BE2C (cell line): ENCODE data around the gene CYP2R1.
A peak's percentile ranks its signal among the peaks of the same experiment; 100 is the strongest.

Experiments used
- DNase-seq: peaks from one replicate; pipeline ENCODE4 v3.0.0-alpha.2; 2020
- H3K27me3 ChIP-seq: fragments of 250-450 bp; sonication (Bioruptor Pico); 2 replicates; pipeline ENCODE4 v1.5.1; 2020; ENCODE audit warnings: mild to moderate bottlenecking
- H3K36me3 ChIP-seq: fragments of 250-450 bp; sonication (Bioruptor Pico); 2 replicates; pipeline ENCODE4 v1.5.1; 2020; ENCODE audit warnings: mild to moderate bottlenecking
- H3K4me1 ChIP-seq: fragments of 250-450 bp; sonication (Bioruptor Pico); 2 replicates; pipeline ENCODE4 v1.5.1; 2020
- H3K4me3 ChIP-seq: 2 replicates; pipeline ENCODE4 v1.5.1; 2011; ENCODE audit warnings: low read depth, low read length
- H3K9me3 ChIP-seq: fragments of 250-450 bp; sonication (Bioruptor Pico); 2 replicates; pipeline ENCODE4 v1.5.1; 2020
- TF ChIP-seq, protein P1 (sequence below): IDR thresholded peaks from 2 replicates; pipeline ENCODE4 v1.5.1; 2012; ENCODE audit warnings: mild to moderate bottlenecking, low read depth, low read length

The CYP2R1 gene

GRCh38 chr11:14927146-14927545 lies 35.1 kb upstream of the CYP2R1 start:
- Histone ChIP-seq H3K27me3 (no peaks in the 10 kb centered on the region), H3K4me1 (no peaks in the 10 kb centered on the region), H3K4me3 (no peak overlapping the region), H3K9me3 (no peaks in the 10 kb centered on the region), H3K36me3 (no peaks in the 10 kb centered on the region)
- TF ChIP-seq, protein P1, sequence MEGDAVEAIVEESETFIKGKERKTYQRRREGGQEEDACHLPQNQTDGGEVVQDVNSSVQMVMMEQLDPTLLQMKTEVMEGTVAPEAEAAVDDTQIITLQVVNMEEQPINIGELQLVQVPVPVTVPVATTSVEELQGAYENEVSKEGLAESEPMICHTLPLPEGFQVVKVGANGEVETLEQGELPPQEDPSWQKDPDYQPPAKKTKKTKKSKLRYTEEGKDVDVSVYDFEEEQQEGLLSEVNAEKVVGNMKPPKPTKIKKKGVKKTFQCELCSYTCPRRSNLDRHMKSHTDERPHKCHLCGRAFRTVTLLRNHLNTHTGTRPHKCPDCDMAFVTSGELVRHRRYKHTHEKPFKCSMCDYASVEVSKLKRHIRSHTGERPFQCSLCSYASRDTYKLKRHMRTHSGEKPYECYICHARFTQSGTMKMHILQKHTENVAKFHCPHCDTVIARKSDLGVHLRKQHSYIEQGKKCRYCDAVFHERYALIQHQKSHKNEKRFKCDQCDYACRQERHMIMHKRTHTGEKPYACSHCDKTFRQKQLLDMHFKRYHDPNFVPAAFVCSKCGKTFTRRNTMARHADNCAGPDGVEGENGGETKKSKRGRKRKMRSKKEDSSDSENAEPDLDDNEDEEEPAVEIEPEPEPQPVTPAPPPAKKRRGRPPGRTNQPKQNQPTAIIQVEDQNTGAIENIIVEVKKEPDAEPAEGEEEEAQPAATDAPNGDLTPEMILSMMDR = no peak
- DNase-seq = no peak

DNA sequence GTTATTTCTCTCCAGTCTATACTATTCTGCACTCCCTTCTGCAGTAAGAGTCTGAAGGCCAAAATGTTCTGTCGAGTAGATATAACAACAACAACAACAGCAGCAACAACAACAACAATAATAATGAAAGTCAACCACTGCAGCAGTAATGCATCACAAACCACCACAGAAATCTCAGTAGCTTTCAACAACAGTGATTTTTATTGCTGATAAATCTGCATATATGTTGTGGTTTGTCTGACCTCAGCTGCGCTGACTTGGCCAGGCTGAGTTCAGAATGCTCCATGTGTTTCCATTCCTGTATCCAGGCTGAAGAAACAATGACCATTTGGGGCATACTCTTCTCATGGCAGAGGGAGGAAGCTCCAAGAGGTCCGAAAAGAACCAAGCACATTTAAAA lies 32.3 kb upstream of the CYP2R1 start:
- H3K36me3 ChIP-seq = no peaks in the 10 kb centered on the region
- H3K4me3 ChIP-seq = no peak overlapping the region
- TF ChIP-seq, protein P1 = no peak
- H3K9me3 ChIP-seq = no peaks in the 10 kb centered on the region
- H3K27me3 ChIP-seq = no peaks in the 10 kb centered on the region
- no peak for DNase-seq
- H3K4me1 ChIP-seq = no peaks in the 10 kb centered on the region

DNA sequence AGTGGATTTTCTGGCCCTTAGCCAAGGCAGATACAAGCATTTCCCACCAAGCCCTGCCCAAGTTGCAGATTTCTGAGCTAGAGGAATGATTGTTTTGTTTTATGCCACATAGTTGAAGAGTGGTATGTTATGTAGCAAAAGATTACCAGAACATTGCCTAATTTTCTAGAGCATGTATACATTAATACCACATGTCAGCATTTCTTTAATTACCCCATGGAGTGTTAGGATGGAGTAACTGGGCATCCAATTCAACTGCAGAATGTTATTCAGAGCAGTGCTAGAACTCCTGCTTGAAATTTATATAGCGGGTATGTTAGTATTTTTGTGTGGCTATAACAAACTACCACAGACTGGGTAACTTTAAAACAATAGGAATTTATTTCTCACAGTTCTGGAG lies 24.4 kb upstream of the CYP2R1 start:
- no peaks in the 10 kb centered on the region for H3K27me3 ChIP-seq
- no peak overlapping the region for H3K4me3 ChIP-seq
- no peaks in the 10 kb centered on the region for H3K4me1 ChIP-seq
- no peak for DNase-seq
- no peaks in the 10 kb centered on the region for H3K9me3 ChIP-seq
- TF ChIP-seq, protein P1 = no peak
- no peaks in the 10 kb centered on the region for H3K36me3 ChIP-seq

GRCh38 chr11:14914536-14914935 lies 22.5 kb upstream of the CYP2R1 start:
- Histone ChIP-seq H3K36me3 (no peaks in the 10 kb centered on the region), H3K4me3 (no peak overlapping the region), H3K27me3 (no peaks in the 10 kb centered on the region), H3K4me1 (no peaks in the 10 kb centered on the region), H3K9me3 (no peaks in the 10 kb centered on the region)
- DNase-seq = no peak
- TF ChIP-seq, protein P1 = no peak

GRCh38 chr11:14908214-14908880 lies 16.3 kb upstream of the CYP2R1 start:
- no peak for DNase-seq
- Histone ChIP-seq H3K4me3 (no peak overlapping the region), H3K36me3 (no peaks in the 10 kb centered on the region), H3K27me3 (no peaks in the 10 kb centered on the region), H3K4me1 (no peaks in the 10 kb centered on the region), H3K9me3 (no peaks in the 10 kb centered on the region)
- TF ChIP-seq, protein P1 = peak; percentile 65

GRCh38 chr11:14907411-14908213 lies 15.6 kb upstream of the CYP2R1 start:
- H3K9me3 ChIP-seq = no peaks in the 10 kb centered on the region
- TF ChIP-seq, protein P1 = peak; percentile 68
- no peaks in the 10 kb centered on the region for H3K27me3 ChIP-seq
- no peaks in the 10 kb centered on the region for H3K36me3 ChIP-seq
- H3K4me3 ChIP-seq = no peak overlapping the region; the same call in 1 of the 2 replicates
- H3K4me1 ChIP-seq = no peaks in the 10 kb centered on the region
- peak; percentile 77 for DNase-seq
